Posterior vena cava (tissue), 2 donors: ENCODE measurements around the gene ACTL10. TPM values are rescaled to one million over a fixed set of nuclear protein-coding genes. Genes with fewer than 3 reads are reported as not detected.

Experiments
- DNase-seq: peaks from one replicate; pipeline ENCODE4 v3.0.0-alpha.2; 2020; ENCODE audit warnings: low spot score
- intact Hi-C, 2 donors: fragments of 100-400 bp; cut with DNase I; formaldehyde crosslinking; loops; one replicate each; pipeline versions ENCODE4 v1.14.1 to v1.14.2; 2022 to 2023
- total RNA-seq, 2 donors: library from RNA; stranded (reverse); fragmentation: NEBNext Ultra II Directional; extraction: Animal tissue kit (Norgen Biotek cat#: 25700); gene quantifications; one replicate each; pipeline ENCODE4 v1.2.1, GENCODE V29; 2021
- donor health status: DM: yes; HTN: yes; CAD: no.
- donor health status: DM: yes; HTN: yes; CAD: no.

The ACTL10 gene
- total RNA-seq, 2 donors from 2014 or later: 1.2 to 1.4 TPM

- intact Hi-C loops: loop anchor here (5.0 to 10.0 kb wide), 4 partner anchors 194 to 1714 kb away; no protein-coding TSS in a partner anchor
- no peak for DNase-seq
These were observed 8.2 kb upstream of the ACTL10 start for GRCh38 chr20:33658510-33658909.

GRCh38 chr20:33658929-33659328 lies 7.8 kb upstream of the ACTL10 start:
- DNase-seq: no peak
- intact Hi-C loops: loop anchor here (5.0 to 10.0 kb wide), 4 partner anchors 194 to 1713 kb away; no protein-coding TSS in a partner anchor

- DNase-seq: peak; percentile 76
- intact Hi-C loops: loop anchor here (5.0 to 10.0 kb wide), 4 partner anchors 195 to 1713 kb away; no protein-coding TSS in a partner anchor
These were observed 7.3 kb upstream of the ACTL10 start for GRCh38 chr20:33659341-33660034.

GRCh38 chr20:33660035-33660684 lies 6.6 kb upstream of the ACTL10 start:
- DNase-seq: peak; percentile 72
- intact Hi-C loops: no loop called here

- peak; percentile 58 for DNase-seq
- intact Hi-C loops: no loop called here
These were observed 6.1 kb upstream of the ACTL10 start for GRCh38 chr20:33660685-33661058.

- intact Hi-C loops: no loop called here
- DNase-seq: no peak
These were observed 4.6 kb upstream of the ACTL10 start, which contains the start of gene C20orf144 for GRCh38 chr20:33662172-33662571. Gene C20orf144 (plus strand): TSS chr20:33662327. CDS start chr20:33662346, 19 bp downstream.

- intact Hi-C loops: no loop called here
These were observed 3.3 kb upstream of the ACTL10 start for GRCh38 chr20:33663161-33664084.

GRCh38 chr20:33664085-33664761 lies 2.5 kb upstream of the ACTL10 start:
- DNase-seq: no peak
- intact Hi-C loops: no loop called here

More at GRCh38 chr20:33663161-33664084, 3.3 kb upstream of the ACTL10 start:
- DNase-seq: peak; percentile 96

- intact Hi-C loops: loop anchor here in 1 of 2 donors (5.0 kb wide), 1 partner anchor 68 kb away; the partner anchor contains the start of gene ZNF341
- no peak for DNase-seq
These were observed 2.0 kb upstream of the ACTL10 start for GRCh38 chr20:33664762-33665144.

GRCh38 chr20:33667245-33667675 lies 517 bp downstream of the ACTL10 start:
- no peak for DNase-seq
- intact Hi-C loops: loop anchor here in 1 of 2 donors (5.0 kb wide), 1 partner anchor 65 kb away; the partner anchor contains the start of gene ZNF341

- DNase-seq: peak; percentile 95
- intact Hi-C loops: loop anchor here in 1 of 2 donors (5.0 kb wide), 1 partner anchor 64 kb away; the partner anchor contains the start of gene ZNF341
These were observed 1.1 kb downstream of the ACTL10 start for GRCh38 chr20:33667676-33668465.

GRCh38 chr20:33668466-33669155 lies 1.9 kb downstream of the ACTL10 start:
- intact Hi-C loops: loop anchor here in 1 of 2 donors (5.0 kb wide), 1 partner anchor 64 kb away; the partner anchor contains the start of gene ZNF341
- no peak for DNase-seq

- intact Hi-C loops: loop anchor here in 1 of 2 donors (5.0 kb wide), 1 partner anchor 63 kb away; the partner anchor contains the start of gene ZNF341
- no peak for DNase-seq
These were observed 2.5 kb downstream of the ACTL10 start for GRCh38 chr20:33669224-33669623.

- intact Hi-C loops: loop anchor here in 1 of 2 donors (5.0 kb wide), 1 partner anchor 62 kb away; the partner anchor contains the start of gene ZNF341
- no peak for DNase-seq
These were observed 3.3 kb downstream of the ACTL10 start for GRCh38 chr20:33669873-33670640.

- intact Hi-C loops: no loop called here
- no peak for DNase-seq
These were observed 4.2 kb downstream of the ACTL10 start for GRCh38 chr20:33670715-33671499.
